HG02571 (cell line): ENCODE data around the gene PTPRG.
"Not testable (repeated sequence)": the region's sequence is repeated elsewhere in the genome, so short reads cannot be mapped to it uniquely, and the experiment has no call there.

Experiments
- ATAC-seq: cut with Tn5 transposase; IDR thresholded peaks from one replicate; pipeline ENCODE4 v1.9.1; 2021; ENCODE audit warnings: mild to moderate bottlenecking, moderate library complexity; ENCODE audit not compliant: unreplicated experiment

Gene PTPRG

GRCh38 chr3:61682671-61683548 lies 121.5 kb downstream of the PTPRG start:
- no peak for ATAC-seq

- no peak for ATAC-seq
Observed at GRCh38 chr3:61683549-61684236, 122.3 kb downstream of the PTPRG start.

- no peak for ATAC-seq
Observed at GRCh38 chr3:61684386-61684785, 123.0 kb downstream of the PTPRG start.

GRCh38 chr3:61685755-61686154 lies 124.4 kb downstream of the PTPRG start:
- ATAC-seq = no peak

- no peak for ATAC-seq
Observed at GRCh38 chr3:61686228-61686648, 124.9 kb downstream of the PTPRG start.

- ATAC-seq = no peak
Observed at GRCh38 chr3:61687206-61687605, 125.8 kb downstream of the PTPRG start.

- no peak for ATAC-seq
Observed at GRCh38 chr3:61687663-61688306, 126.4 kb downstream of the PTPRG start.

GRCh38 chr3:61688307-61688984 lies 127.1 kb downstream of the PTPRG start:
- no peak for ATAC-seq

- ATAC-seq = no peak
Observed at GRCh38 chr3:61690016-61690415, 128.6 kb downstream of the PTPRG start.

- ATAC-seq = no peak
Observed at GRCh38 chr3:61691466-61691865, 130.1 kb downstream of the PTPRG start.

GRCh38 chr3:61697301-61697700 lies 135.9 kb downstream of the PTPRG start:
- no peak for ATAC-seq

- ATAC-seq = not testable (repeated sequence)
Observed at GRCh38 chr3:61698278-61699072, 137.1 kb downstream of the PTPRG start.

GRCh38 chr3:61699622-61700021 lies 138.3 kb downstream of the PTPRG start:
- no peak for ATAC-seq

GRCh38 chr3:61701011-61701410 lies 139.6 kb downstream of the PTPRG start:
- no peak for ATAC-seq

- ATAC-seq = no peak
Observed at GRCh38 chr3:61702453-61702852, 141.1 kb downstream of the PTPRG start.

- no peak for ATAC-seq
Observed at GRCh38 chr3:61704807-61705206, 143.4 kb downstream of the PTPRG start.

GRCh38 chr3:61707492-61707891 lies 146.1 kb downstream of the PTPRG start:
- no peak for ATAC-seq

- ATAC-seq = not testable (repeated sequence)
Observed at GRCh38 chr3:61710920-61711319, 149.5 kb downstream of the PTPRG start.

- ATAC-seq = no peak
Observed at GRCh38 chr3:61714225-61714624, 152.9 kb downstream of the PTPRG start.

- ATAC-seq = no peak
Observed at GRCh38 chr3:61715886-61716527, 154.6 kb downstream of the PTPRG start.
